NCI-H2107 treated with DMSO at 0.1 percent for 48 hours (cell line): ENCODE measurements around the gene MYO3B.
A peak's percentile ranks its signal among the peaks of the same experiment; 100 is the strongest.
"Not testable (repeated sequence)": the region's sequence is repeated elsewhere in the genome, so short reads cannot be mapped to it uniquely, and the experiment has no call there.

Experiments
- DNase-seq: peaks from one replicate; lab custom pipeline; 2025; ENCODE audit not compliant: unreplicated experiment; lab: John Stamatoyannopoulos, UW

The MYO3B gene

GRCh38 chr2:170463206-170463537, 285.2 kb downstream of the MYO3B start:
- DNase-seq: no peak

GRCh38 chr2:170464268-170464667, 286.3 kb downstream of the MYO3B start:
- no peak for DNase-seq

- DNase-seq: no peak
Observed at GRCh38 chr2:170465241-170465640, 287.3 kb downstream of the MYO3B start.

- DNase-seq: no peak
Observed at GRCh38 chr2:170466632-170467031, 288.7 kb downstream of the MYO3B start.

GRCh38 chr2:170467568-170468422, 289.8 kb downstream of the MYO3B start:
- DNase-seq: no peak

GRCh38 chr2:170468557-170468956, 290.6 kb downstream of the MYO3B start:
- DNase-seq: no peak

- DNase-seq: not testable (repeated sequence)
Observed at GRCh38 chr2:170472498-170472897, 294.6 kb downstream of the MYO3B start.

- no peak for DNase-seq
Observed at GRCh38 chr2:170475878-170476277, 297.9 kb downstream of the MYO3B start.

- no peak for DNase-seq
Observed at GRCh38 chr2:170477630-170478029, 299.7 kb downstream of the MYO3B start.

- no peak for DNase-seq
Observed at GRCh38 chr2:170481201-170481600, 303.3 kb downstream of the MYO3B start.

- no peak for DNase-seq
Observed at GRCh38 chr2:170484552-170484951, 306.6 kb downstream of the MYO3B start.

- DNase-seq: no peak
Observed at GRCh38 chr2:170485254-170486026, 307.5 kb downstream of the MYO3B start.

- DNase-seq: no peak
Observed at GRCh38 chr2:170486730-170487129, 308.8 kb downstream of the MYO3B start.

GRCh38 chr2:170488807-170489206, 310.9 kb downstream of the MYO3B start:
- no peak for DNase-seq

GRCh38 chr2:170492010-170492409, 314.1 kb downstream of the MYO3B start:
- no peak for DNase-seq

- no peak for DNase-seq
Observed at GRCh38 chr2:170493426-170494097, 315.6 kb downstream of the MYO3B start.

GRCh38 chr2:170495896-170496295, 317.9 kb downstream of the MYO3B start:
- DNase-seq: no peak

- DNase-seq: peak; percentile 10
Observed at GRCh38 chr2:170498619-170499018, 320.7 kb downstream of the MYO3B start.

GRCh38 chr2:170500104-170500503, 322.2 kb downstream of the MYO3B start:
- no peak for DNase-seq

GRCh38 chr2:170500770-170501169, 322.8 kb downstream of the MYO3B start:
- no peak for DNase-seq

GRCh38 chr2:170501421-170502043, 323.6 kb downstream of the MYO3B start:
- no peak for DNase-seq
